ENCODE data around the gene CBX7. TPM values are rescaled to one million over a fixed set of nuclear protein-coding genes. Genes with fewer than 3 reads are reported as not detected.

The CBX7 gene
- total RNA-seq, 1 donor from 2014 or later, result 13.2 TPM

DNA sequence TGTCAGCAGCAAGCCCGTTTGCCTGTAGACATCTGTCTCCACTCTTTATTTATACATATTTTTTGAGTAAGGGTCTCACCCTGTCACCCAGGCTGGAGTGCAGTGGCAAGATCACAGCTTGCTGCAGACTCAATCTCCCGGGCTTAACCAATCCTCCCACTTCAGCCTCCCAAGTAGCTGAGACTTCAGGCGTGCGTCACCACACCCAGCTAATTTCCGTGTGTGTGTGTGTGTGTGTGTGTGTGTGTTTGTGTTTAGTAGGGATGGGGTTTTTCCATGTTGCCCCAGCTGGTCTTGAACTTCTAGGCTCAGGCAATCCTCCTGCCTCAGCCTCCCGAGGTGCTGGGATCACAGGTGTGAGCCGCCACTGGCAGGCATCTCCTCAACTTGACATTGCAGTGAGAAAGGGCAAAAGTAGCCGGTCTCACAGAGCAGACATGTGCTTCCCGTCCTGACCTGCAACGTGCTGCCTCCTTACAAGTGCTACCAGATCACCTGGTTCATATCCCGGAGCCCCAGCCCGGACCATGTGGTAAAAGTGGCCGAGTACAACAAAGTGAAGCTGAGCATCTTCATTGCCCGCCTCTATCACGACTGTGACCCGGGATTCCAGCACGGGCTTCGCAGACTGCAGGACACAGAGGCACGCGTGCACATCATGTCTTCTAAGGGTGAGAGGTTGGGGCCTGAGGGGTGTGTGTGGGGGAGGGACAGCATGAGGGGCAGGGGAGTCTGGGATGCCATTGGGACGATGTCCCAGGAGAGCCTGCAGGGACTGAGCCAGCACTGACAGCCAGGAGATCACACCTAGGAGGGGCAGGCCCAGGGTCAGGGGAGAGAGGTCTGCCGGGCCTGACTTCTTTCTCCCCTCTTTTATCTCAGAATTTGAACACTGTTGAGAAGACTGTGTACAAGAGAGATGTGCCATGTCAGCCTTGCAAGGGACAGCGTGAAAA is 61.1 kb downstream of the CBX7 start:
- Mint-ChIP-seq H3K4me1 (peaks cover 7% of the 10 kb centered on the region), H3K9me3 (no peaks in the 10 kb centered on the region), H3K36me3 (no peaks in the 10 kb centered on the region), H3K4me3 (no peak overlapping the region), H3K27ac (no peak overlapping the region), H3K27me3 (ENCODE audit: low read depth) (no peaks in the 10 kb centered on the region)
- no peak for TF ChIP-seq CTCF (IDR thresholded peaks at IDR 0.05; ENCODE audit: unreplicated experiment)
- DNase-seq (ENCODE audit: low spot score in 2 of 2, unreplicated experiment in 2 of 2), result no peak

- Mint-ChIP-seq H3K27ac (no peak overlapping the region), H3K27me3 (ENCODE audit: low read depth) (no peaks in the 10 kb centered on the region), H3K4me1 (peaks cover 7% of the 10 kb centered on the region), H3K36me3 (no peaks in the 10 kb centered on the region), H3K4me3 (no peak overlapping the region), H3K9me3 (no peaks in the 10 kb centered on the region)
- no peak for DNase-seq (ENCODE audit: low spot score in 2 of 2, unreplicated experiment in 2 of 2)
- no peak for TF ChIP-seq CTCF (IDR thresholded peaks at IDR 0.05; ENCODE audit: unreplicated experiment)
Observed at GRCh38 chr22:39090426-39091064, 61.9 kb downstream of the CBX7 start.

GRCh38 chr22:39089928-39090327 is 62.6 kb downstream of the CBX7 start:
- H3K36me3 Mint-ChIP-seq, result no peaks in the 10 kb centered on the region
- no peak overlapping the region for H3K27ac Mint-ChIP-seq
- no peaks in the 10 kb centered on the region for H3K27me3 Mint-ChIP-seq (ENCODE audit: low read depth)
- no peak for TF ChIP-seq CTCF (IDR thresholded peaks at IDR 0.05; ENCODE audit: unreplicated experiment)
- peaks cover 7% of the 10 kb centered on the region for H3K4me1 Mint-ChIP-seq
- no peaks in the 10 kb centered on the region for H3K9me3 Mint-ChIP-seq
- DNase-seq (ENCODE audit: low spot score in 2 of 2, unreplicated experiment in 2 of 2), result no peak
- H3K4me3 Mint-ChIP-seq, result no peak overlapping the region

- Mint-ChIP-seq H3K36me3 (no peaks in the 10 kb centered on the region), H3K4me3 (no peak overlapping the region), H3K27ac (no peak overlapping the region), H3K9me3 (no peaks in the 10 kb centered on the region), H3K27me3 (ENCODE audit: low read depth) (no peaks in the 10 kb centered on the region), H3K4me1 (peaks cover 7% of the 10 kb centered on the region)
- DNase-seq (ENCODE audit: low spot score in 2 of 2, unreplicated experiment in 2 of 2), result no peak
- no peak for TF ChIP-seq CTCF (IDR thresholded peaks at IDR 0.05; ENCODE audit: unreplicated experiment)
Observed at GRCh38 chr22:39088685-39089032, 63.8 kb downstream of the CBX7 start.

- H3K27me3 Mint-ChIP-seq (ENCODE audit: low read depth), result no peaks in the 10 kb centered on the region
- no peak overlapping the region for H3K4me3 Mint-ChIP-seq
- peak overlapping the region; percentile 62 for H3K27ac Mint-ChIP-seq
- TF ChIP-seq CTCF (IDR thresholded peaks at IDR 0.05; ENCODE audit: unreplicated experiment), result no peak
- no peaks in the 10 kb centered on the region for H3K36me3 Mint-ChIP-seq
- no peaks in the 10 kb centered on the region for H3K9me3 Mint-ChIP-seq
- DNase-seq (ENCODE audit: low spot score in 2 of 2, unreplicated experiment in 2 of 2), result no peak
- peaks cover 10% of the 10 kb centered on the region for H3K4me1 Mint-ChIP-seq
Observed at GRCh38 chr22:39087881-39088684, 64.4 kb downstream of the CBX7 start.
